NCI-H187 (cell line): ENCODE results near the gene SVOPL.

Experiments
- DNase-seq, 2 experiments: peaks; one replicate each; lab custom pipeline; 2025; lab: John Stamatoyannopoulos, UW

The SVOPL gene

GRCh38 chr7:138556771-138557484, 144.2 kb downstream of the SVOPL start:
- DNase-seq, result no peak

GRCh38 chr7:138555684-138556083, 145.5 kb downstream of the SVOPL start:
- no peak for DNase-seq

GRCh38 chr7:138554674-138555073, 146.5 kb downstream of the SVOPL start:
- DNase-seq, result no peak

- DNase-seq, result no peak
These were observed 147.4 kb downstream of the SVOPL start for GRCh38 chr7:138553805-138554204.

GRCh38 chr7:138551102-138551501, 150.1 kb downstream of the SVOPL start:
- no peak for DNase-seq

GRCh38 chr7:138550337-138550736, 150.8 kb downstream of the SVOPL start:
- no peak for DNase-seq

GRCh38 chr7:138549082-138549481, 152.1 kb downstream of the SVOPL start:
- no peak for DNase-seq

- DNase-seq, result no peak
These were observed 154.3 kb downstream of the SVOPL start for GRCh38 chr7:138546829-138547228.

- DNase-seq, result no peak
These were observed 155.0 kb downstream of the SVOPL start for GRCh38 chr7:138546064-138546619.

GRCh38 chr7:138545123-138545522, 156.0 kb downstream of the SVOPL start:
- no peak for DNase-seq
